H9 (cell line): Measurements from ENCODE around the gene PEAK3. TPM values are rescaled to one million over a fixed set of nuclear protein-coding genes. Genes with fewer than 3 reads are reported as not detected.

Source experiments
- DNase-seq: peaks from one replicate; pipeline ENCODE4 v3.0.0-alpha.2; 2017
- H2AFZ ChIP-seq: one replicate; pipeline ENCODE4 v1.6.1; 2013; ENCODE audit warnings: mild to moderate bottlenecking, low read length, control low read depth, moderate library complexity
- H2AK5ac ChIP-seq: 2 replicates; pipeline ENCODE4 v1.6.1; 2013; ENCODE audit warnings: low read length, control low read depth, mixed read lengths; ENCODE audit not compliant: insufficient read length
- H2BK120ac ChIP-seq: one replicate; pipeline ENCODE4 v1.6.1; 2013; ENCODE audit warnings: low read depth, mild to moderate bottlenecking, low read length, control low read depth, inconsistent platforms; ENCODE audit not compliant: poor library complexity, severe bottlenecking
- H2BK12ac ChIP-seq: 2 replicates; pipeline ENCODE4 v1.6.1; 2013; ENCODE audit warnings: low read length, control low read depth, mixed read lengths, low read depth; ENCODE audit not compliant: insufficient read length
- H2BK15ac ChIP-seq: 2 replicates; pipeline ENCODE4 v1.6.1; 2013; ENCODE audit warnings: low read depth, low read length, control low read depth
- H2BK20ac ChIP-seq: one replicate; pipeline ENCODE4 v1.6.1; 2013; ENCODE audit warnings: low read depth, mild to moderate bottlenecking, low read length, control low read depth, inconsistent platforms; ENCODE audit not compliant: poor library complexity, severe bottlenecking
- H2BK5ac ChIP-seq: 2 replicates; pipeline ENCODE4 v1.6.1; 2013; ENCODE audit warnings: low read length, control low read depth, mixed read lengths; ENCODE audit not compliant: insufficient read length
- H3K14ac ChIP-seq: 2 replicates; pipeline ENCODE4 v1.6.1; 2013; ENCODE audit warnings: low read length, control low read depth; ENCODE audit not compliant: insufficient read depth
- H3K18ac ChIP-seq: 2 replicates; pipeline ENCODE4 v1.6.1; 2013; ENCODE audit warnings: low read depth, mild to moderate bottlenecking, mixed read lengths, low read length, control low read depth; ENCODE audit not compliant: insufficient read length
- H3K23ac ChIP-seq: 2 replicates; pipeline ENCODE4 v1.6.1; 2013; ENCODE audit warnings: low read length, control low read depth, mixed read lengths, low read depth; ENCODE audit not compliant: insufficient read length
- H3K23me2 ChIP-seq: 2 replicates; pipeline ENCODE4 v1.6.1; 2013; ENCODE audit warnings: low read depth, mild to moderate bottlenecking, mixed read lengths, low read length, control low read depth; ENCODE audit not compliant: insufficient read length, poor library complexity, severe bottlenecking
- H3K27ac ChIP-seq: 2 replicates; pipeline ENCODE4 v1.5.1; 2013; ENCODE audit warnings: low read length, control low read depth, mixed read lengths, low read depth; ENCODE audit not compliant: insufficient read length
- H3K27me3 ChIP-seq: 2 replicates; pipeline ENCODE4 v1.6.1; 2013; ENCODE audit warnings: low read length, control low read depth, inconsistent platforms; ENCODE audit not compliant: insufficient read depth
- H3K4ac ChIP-seq: 2 replicates; pipeline ENCODE4 v1.6.1; 2013; ENCODE audit warnings: low read depth, mild to moderate bottlenecking, control low read depth, inconsistent platforms, low read length, moderate library complexity
- H3K4me1 ChIP-seq: 2 replicates; pipeline ENCODE4 v1.6.1; 2013; ENCODE audit warnings: low read length, control low read depth, inconsistent platforms; ENCODE audit not compliant: insufficient read depth
- H3K4me2 ChIP-seq: 2 replicates; pipeline ENCODE4 v1.6.1; 2013; ENCODE audit warnings: low read length, control low read depth, mixed read lengths; ENCODE audit not compliant: insufficient read length, insufficient read depth
- H3K56ac ChIP-seq: 2 replicates; pipeline ENCODE4 v1.6.1; 2013; ENCODE audit warnings: low read depth, mild to moderate bottlenecking, mixed read lengths, low read length, control low read depth; ENCODE audit not compliant: insufficient read length
- H3K79me1 ChIP-seq: 2 replicates; pipeline ENCODE4 v1.6.1; 2013; ENCODE audit warnings: low read depth, mild to moderate bottlenecking, moderate library complexity, low read length, control low read depth, inconsistent platforms; ENCODE audit not compliant: insufficient read depth, poor library complexity, severe bottlenecking
- H3K79me2 ChIP-seq: 2 replicates; pipeline ENCODE4 v1.6.1; 2013; ENCODE audit warnings: low read length, control low read depth, inconsistent platforms; ENCODE audit not compliant: insufficient read depth
- H3K9ac ChIP-seq: 2 replicates; pipeline ENCODE4 v1.6.1; 2013; ENCODE audit warnings: low read length, control low read depth, mixed read lengths; ENCODE audit not compliant: insufficient read length; ENCODE audit errors: extremely low read depth
- H3K9me3 ChIP-seq: one replicate; pipeline ENCODE4 v1.6.1; 2013; ENCODE audit warnings: low read depth, low read length, inconsistent platforms; ENCODE audit not compliant: control insufficient read depth
- H3T11ph ChIP-seq: one replicate; pipeline ENCODE4 v1.6.1; 2013; ENCODE audit warnings: mild to moderate bottlenecking, low read length, control low read depth, inconsistent platforms
- H4K20me1 ChIP-seq: one replicate; pipeline ENCODE4 v1.6.1; 2013; ENCODE audit not compliant: control insufficient read depth, insufficient read length, insufficient read depth
- H4K5ac ChIP-seq: 2 replicates; pipeline ENCODE4 v1.6.1; 2013; ENCODE audit warnings: low read depth, mild to moderate bottlenecking, mixed read lengths, low read length, control low read depth; ENCODE audit not compliant: insufficient read length
- H4K8ac ChIP-seq: replicated peaks from 2 replicates; pipeline ENCODE4 v1.6.1; 2013; ENCODE audit warnings: low read length, control low read depth, mixed read lengths, low read depth; ENCODE audit not compliant: insufficient read length
- H4K91ac ChIP-seq: 2 replicates; pipeline ENCODE4 v1.6.1; 2013; ENCODE audit warnings: low read depth, mild to moderate bottlenecking, moderate library complexity, mixed read lengths, low read length, control low read depth; ENCODE audit not compliant: insufficient read length
- H3K27ac Mint-ChIP-seq, 3 experiments: 2 replicates in 2 of 3; 3 replicates in 1 of 3; pipeline ENCODE4 v1.8.0; 2020 to 2021; ENCODE audit warnings: mixed read lengths in 3 of 3, mild to moderate bottlenecking in 1 of 3, moderate library complexity in 1 of 3
- H3K27me3 Mint-ChIP-seq: 2 replicates; pipeline ENCODE4 v1.8.0; 2021; ENCODE audit warnings: low read depth, mild to moderate bottlenecking, moderate library complexity, mixed read lengths
- H3K36me3 Mint-ChIP-seq, 3 experiments: 2 replicates in 2 of 3; 3 replicates in 1 of 3; pipeline ENCODE4 v1.8.0; 2020 to 2021; ENCODE audit warnings: low read depth in 3 of 3, mixed read lengths in 3 of 3; ENCODE audit not compliant: insufficient read depth in 1 of 3
- H3K4me1 Mint-ChIP-seq, 2 experiments: 2 replicates each; pipeline ENCODE4 v1.8.0; 2020; ENCODE audit warnings: mixed read lengths in 2 of 2
- H3K4me3 Mint-ChIP-seq, 2 experiments: 2 replicates in 1 of 2; 3 replicates in 1 of 2; pipeline ENCODE4 v1.8.0; 2020 to 2021; ENCODE audit warnings: mild to moderate bottlenecking in 2 of 2, mixed read lengths in 2 of 2, moderate library complexity in 1 of 2
- H3K9me3 Mint-ChIP-seq, 2 experiments: 2 replicates in 1 of 2; 3 replicates in 1 of 2; pipeline ENCODE4 v1.8.0; 2020; ENCODE audit warnings: mild to moderate bottlenecking in 2 of 2, mixed read lengths in 2 of 2, moderate library complexity in 1 of 2
- CTCF ChIP-seq: fragments of 200-600 bp; sonication (generic); conservative IDR thresholded peaks from 3 replicates; pipeline ENCODE4 v1.8.0; 2021; ENCODE audit warnings: antibody characterized with exemption, mild to moderate bottlenecking
- WGBS: extraction: QIAGEN DNeasy Blood & Tissue Kit; methylation state at CpG from one replicate; pipeline ENCODE4 v1.1.7; 2013; ENCODE audit warnings: missing lambda C conversion rate, low lambda C conversion rate, mixed read lengths; ENCODE audit not compliant: insufficient read length; ENCODE audit errors: extremely low coverage; 5-methylcytosine and 5-hydroxymethylcytosine counted together
- total RNA-seq: library from RNA; stranded (reverse); gene quantifications from 2 replicates; pipeline ENCODE4 v1.2.1, GENCODE V29; 2021

The PEAK3 gene
- total RNA-seq, 1 experiment from 2014 or later, result not detected

- Histone ChIP-seq H3K27ac (no peak overlapping the region), H3K56ac (no peak overlapping the region), H4K91ac (no peak overlapping the region), H4K5ac (no peak overlapping the region), H3K23ac (no peak overlapping the region), H2BK20ac (no peak overlapping the region), H3K27me3 (no peaks in the 10 kb centered on the region), H3K4me1 (no peaks in the 10 kb centered on the region), H3K79me1 (peaks cover 13% of the 10 kb centered on the region), H3K4me2 (no peak overlapping the region), H3K18ac (no peak overlapping the region), H3K9me3 (no peaks in the 10 kb centered on the region), H3K14ac (no peak overlapping the region), H2BK15ac (no peak overlapping the region), H3T11ph (no peak overlapping the region), H2AK5ac (no peak overlapping the region), H2AFZ (no peak overlapping the region), H3K23me2 (no peaks in the 10 kb centered on the region), H2BK120ac (no peak overlapping the region), H4K8ac (no peak overlapping the region), H2BK12ac (no peak overlapping the region), H3K79me2 (peaks cover 31% of the 10 kb centered on the region; the same call in 1 of the 2 replicates), H3K9ac (no peak overlapping the region), H2BK5ac (no peak overlapping the region), H4K20me1 (peaks cover 2% of the 10 kb centered on the region), H3K4ac (no peak overlapping the region)
- peaks cover 16 to 51% (median 50%) of the 10 kb centered on the region in 3 experiments; a peak in 6 of 7 replicates for H3K36me3 Mint-ChIP-seq
- no peak overlapping the region; a peak in 1 of 7 replicates for H3K27ac Mint-ChIP-seq
- no peaks in the 10 kb centered on the region for H3K9me3 Mint-ChIP-seq
- no peak for TF ChIP-seq CTCF
- no peak overlapping the region for H3K4me3 Mint-ChIP-seq
- no CpG with 5 or more reads among the region's 21 CpGs for WGBS
- no peaks in the 10 kb centered on the region; the same call in 1 of the 2 replicates for H3K27me3 Mint-ChIP-seq
- DNase-seq, result no peak
- H3K4me1 Mint-ChIP-seq, result peaks cover 16 to 19% of the 10 kb centered on the region in 2 experiments
These were observed 37.5 kb downstream of the PEAK3 start for GRCh38 chr19:2244486-2244885.
